Fibroblast of upper back skin (primary cell): Measurements from ENCODE around the gene P3R3URF.
A peak's percentile ranks its signal among the peaks of the same experiment; 100 is the strongest.

ENCODE experiments used
- DNase-seq: peaks from one replicate; pipeline ENCODE4 v3.0.0-alpha.2; 2013

P3R3URF gene

GRCh38 chr1:46171871-46172270 lies 4.4 kb downstream of the P3R3URF start:
- DNase-seq = no peak

DNA sequence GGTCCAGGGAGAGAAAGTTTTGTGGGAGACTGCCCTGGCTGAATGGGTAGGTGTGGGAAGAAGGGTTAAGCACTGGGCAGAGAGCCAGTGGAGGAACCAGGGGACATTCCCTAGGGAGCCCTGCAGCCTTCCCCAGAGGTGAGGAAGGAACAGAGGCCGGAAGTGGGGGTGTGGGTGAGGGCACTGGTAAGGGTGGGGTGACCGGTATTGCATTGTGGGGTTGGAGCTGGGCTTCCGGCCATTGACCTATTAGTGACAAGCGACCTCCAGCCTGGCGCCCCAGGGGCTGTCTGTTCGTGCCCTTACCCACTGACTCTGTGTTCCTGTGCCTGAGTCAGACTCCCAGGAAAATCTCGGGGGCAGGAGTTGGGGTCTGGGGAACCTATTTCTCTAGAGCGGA lies 4.9 kb downstream of the P3R3URF start:
- no peak for DNase-seq

DNA sequence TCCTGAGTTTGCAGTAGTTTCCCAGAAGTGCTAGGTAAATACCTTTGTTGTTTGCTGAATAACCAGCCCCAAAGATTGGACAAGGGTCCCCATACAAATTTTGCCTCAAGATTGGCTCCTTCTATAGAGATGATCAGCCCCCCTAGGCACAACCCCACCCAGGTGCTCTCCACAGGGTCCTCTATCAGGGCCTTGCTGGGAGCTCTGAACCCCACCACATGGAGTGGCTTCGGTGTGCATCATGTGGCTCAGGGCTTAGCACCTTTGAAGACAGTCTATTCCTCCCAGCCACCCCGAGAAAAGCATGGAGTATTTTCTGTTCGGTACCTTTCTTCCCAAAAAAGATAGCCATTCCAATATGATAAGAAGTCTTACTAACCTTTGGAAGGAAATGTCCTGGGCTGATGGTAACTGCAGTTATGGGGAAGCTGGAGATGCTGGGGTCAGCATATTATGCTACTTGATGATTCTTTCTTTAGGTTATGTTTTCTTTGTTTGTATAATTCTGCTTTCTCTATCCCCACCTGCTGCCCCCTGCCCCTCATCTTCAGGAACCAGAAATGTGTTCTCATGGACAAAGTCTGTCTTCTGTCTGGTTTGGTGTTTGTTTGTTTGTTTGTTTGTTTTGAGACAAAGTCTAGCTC lies 6.4 kb downstream of the P3R3URF start:
- no peak for DNase-seq

DNA sequence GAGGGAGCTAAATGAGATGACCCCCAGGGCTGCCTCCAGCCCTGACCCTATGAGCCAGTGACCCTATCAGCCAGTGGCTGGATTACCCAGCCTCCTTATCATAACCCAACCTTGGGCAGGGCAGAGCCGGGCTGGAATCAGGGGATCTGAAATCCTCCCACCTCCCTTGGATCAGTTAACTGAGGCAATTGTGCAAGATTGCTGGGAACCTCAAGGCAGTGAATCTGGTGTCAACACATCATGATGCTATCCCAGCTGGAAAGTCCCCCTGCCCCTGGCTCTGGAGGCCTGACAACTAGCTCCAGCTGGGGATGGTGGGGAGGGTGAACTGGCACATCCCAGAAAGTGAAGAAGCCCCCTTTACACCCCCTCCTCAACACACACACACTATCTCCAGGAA lies 7.8 kb downstream of the P3R3URF start:
- no peak for DNase-seq

GRCh38 chr1:46166521-46167462 lies 9.5 kb downstream of the P3R3URF start:
- no peak for DNase-seq

DNA sequence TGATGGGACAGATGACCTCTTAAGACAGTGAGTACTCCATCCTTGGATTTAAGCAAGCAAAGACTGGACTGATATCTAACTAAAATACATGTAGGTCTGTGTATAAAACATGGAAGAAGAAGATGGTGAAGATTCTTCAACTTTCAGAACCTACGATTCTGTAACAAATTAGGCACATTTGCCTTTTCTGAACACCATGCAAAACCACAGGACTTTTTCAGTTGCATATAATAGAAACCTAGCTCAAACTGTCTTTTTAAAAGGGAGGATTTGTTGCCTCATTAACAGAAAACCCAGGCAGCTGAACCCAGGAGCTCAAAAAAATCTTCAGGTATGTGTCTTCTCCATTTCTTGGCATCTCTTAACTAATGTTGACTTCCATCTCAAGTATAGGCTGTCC lies 16.1 kb downstream of the P3R3URF start:
- no peak for DNase-seq

GRCh38 chr1:46159516-46159915 lies 16.8 kb downstream of the P3R3URF start:
- DNase-seq = no peak

GRCh38 chr1:46158312-46159281 lies 17.7 kb downstream of the P3R3URF start:
- DNase-seq = no peak

DNA sequence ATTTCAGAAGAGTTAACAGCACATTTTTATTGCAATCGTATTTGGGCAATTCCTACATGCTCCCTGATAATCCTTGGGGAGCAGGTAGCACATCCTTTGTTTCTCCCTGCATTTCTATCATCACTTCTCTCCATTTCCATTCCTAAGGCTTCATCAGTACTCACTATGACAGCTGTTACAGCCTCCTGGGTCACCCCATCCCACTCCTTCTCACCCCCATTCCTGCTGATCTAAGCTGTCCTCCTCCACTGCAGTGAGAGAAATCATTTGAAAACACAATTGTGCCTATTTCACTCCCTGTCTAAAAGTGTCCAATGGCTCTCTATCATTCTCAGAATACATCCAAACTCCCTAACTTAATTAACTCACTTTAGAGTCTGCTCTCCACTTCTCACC lies 18.4 kb downstream of the P3R3URF start:
- DNase-seq = no peak

GRCh38 chr1:46153732-46154131 lies 22.6 kb downstream of the P3R3URF start:
- DNase-seq = peak; percentile 36

- no peak for DNase-seq
These were observed 23.1 kb downstream of the P3R3URF start for GRCh38 chr1:46153228-46153627.

- peak; percentile 76 for DNase-seq
These were observed 24.3 kb downstream of the P3R3URF start for GRCh38 chr1:46152016-46152415.

DNA sequence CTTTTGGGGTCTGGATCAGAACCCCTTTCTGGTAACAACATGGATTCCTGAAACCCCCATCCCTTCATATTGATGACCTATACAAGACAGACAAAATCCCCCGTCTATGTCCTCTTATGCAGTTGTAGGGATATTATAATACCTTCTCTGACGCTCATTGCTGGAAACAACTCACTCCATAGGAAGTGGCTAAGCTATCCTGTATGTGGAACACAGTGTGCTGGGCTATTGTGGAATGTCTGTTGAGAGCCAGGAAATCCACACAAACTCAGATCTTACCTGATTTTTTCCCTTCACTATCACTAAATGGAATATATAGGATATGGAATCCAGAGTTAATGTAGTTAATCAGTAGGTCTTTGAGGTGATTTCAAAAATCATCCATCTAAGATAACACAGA lies 26.2 kb downstream of the P3R3URF start:
- DNase-seq = no peak

DNA sequence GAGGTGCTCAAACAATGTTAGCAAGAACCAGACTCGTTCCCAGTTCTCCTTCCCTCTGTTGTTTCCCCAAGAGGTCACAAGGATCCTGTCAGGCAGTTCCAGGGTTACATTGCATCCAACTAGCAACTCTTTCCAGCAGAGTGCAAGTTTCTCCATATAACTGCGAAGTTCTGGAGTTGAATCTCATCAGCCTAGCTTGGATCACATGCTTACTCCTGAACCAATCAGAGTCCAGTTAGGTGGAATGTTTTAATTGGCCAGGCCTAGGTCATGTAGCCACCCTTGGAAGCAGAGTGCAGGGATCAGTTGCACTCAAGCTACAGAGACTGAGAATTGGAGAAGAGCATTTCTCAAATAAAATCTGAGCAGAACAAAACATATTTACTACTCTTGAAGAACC lies 28.0 kb downstream of the P3R3URF start:
- DNase-seq = no peak

DNA sequence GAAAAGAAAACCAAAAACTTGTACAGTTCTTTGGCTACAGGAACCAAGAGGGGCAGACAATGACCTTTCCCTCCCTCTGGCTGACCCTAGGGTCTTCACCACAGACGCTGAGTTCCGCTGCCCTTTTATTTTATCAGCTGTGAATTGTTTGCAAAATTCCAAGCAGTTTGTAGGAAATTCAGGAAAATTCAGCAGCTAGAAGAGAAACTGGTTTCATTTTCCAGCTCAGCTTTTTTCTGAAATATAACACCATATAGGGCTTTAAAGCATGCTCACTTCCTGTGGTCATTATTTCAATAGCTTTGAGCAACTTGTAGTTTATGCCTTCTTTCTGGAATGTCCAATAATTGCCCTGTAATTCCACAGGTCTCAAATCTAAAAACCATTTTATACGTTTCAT lies 38.4 kb downstream of the P3R3URF start:
- peak; percentile 54 for DNase-seq

- DNase-seq = no peak
These were observed 39.6 kb downstream of the P3R3URF start for GRCh38 chr1:46136711-46137110.

- DNase-seq = peak; percentile 80
These were observed 41.5 kb downstream of the P3R3URF start for GRCh38 chr1:46134660-46135331.

- DNase-seq = no peak
These were observed 42.4 kb downstream of the P3R3URF start for GRCh38 chr1:46133781-46134350.

- DNase-seq = no peak
These were observed 43.1 kb downstream of the P3R3URF start for GRCh38 chr1:46133181-46133658.

DNA sequence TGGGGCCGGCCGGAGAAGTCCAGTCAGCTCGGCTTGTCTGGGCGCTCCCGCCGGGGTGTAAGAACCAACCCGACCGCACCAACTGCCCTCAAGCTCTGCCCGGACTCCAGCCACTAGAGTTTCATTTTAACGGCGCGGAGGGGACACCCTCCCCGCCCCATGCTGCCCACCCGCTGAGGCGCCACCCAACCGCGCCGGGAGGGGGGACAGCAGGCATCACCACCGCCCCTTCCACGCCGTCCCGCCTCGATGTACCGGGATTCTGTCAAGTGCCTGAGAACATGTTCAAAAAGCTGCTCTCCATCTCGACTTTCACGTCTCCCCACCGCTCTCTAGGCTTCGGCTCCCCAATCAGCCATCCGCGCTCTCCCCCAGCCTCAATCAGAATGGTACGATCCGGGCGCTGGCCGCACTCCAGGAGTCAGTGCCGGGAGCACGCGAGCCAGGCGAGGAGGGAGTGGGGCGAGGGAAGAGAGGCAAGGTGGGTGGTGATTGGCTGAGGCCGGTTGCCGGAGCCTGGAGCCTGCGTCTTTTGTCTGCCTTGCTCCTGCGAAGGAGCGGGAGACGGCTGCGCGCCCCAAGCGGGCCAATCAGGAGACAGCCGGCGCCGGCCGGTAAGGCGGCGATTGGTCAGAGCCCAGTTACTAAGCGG lies 43.6 kb downstream of the P3R3URF start, which contains the start of gene PIK3R3:
TSS of gene PIK3R3 (minus strand) at position 101 of the 652 bp plus-strand sequence. CDS start 677 bp downstream, outside the sequence.
- peak; percentile 99 for DNase-seq
